Activated T-cell treated with anti-CD3 and anti-CD28 coated beads, Interleukin-2, amount 50 U/mL, for 1 hour (primary cell): ENCODE data around the gene COL10A1.
"Not testable (repeated sequence)": the region's sequence is repeated elsewhere in the genome, so short reads cannot be mapped to it uniquely, and the experiment has no call there.

Experiments used
- DNase-seq: peaks from one replicate; pipeline ENCODE4 v3.0.0-alpha.2; 2020

COL10A1 gene

DNA sequence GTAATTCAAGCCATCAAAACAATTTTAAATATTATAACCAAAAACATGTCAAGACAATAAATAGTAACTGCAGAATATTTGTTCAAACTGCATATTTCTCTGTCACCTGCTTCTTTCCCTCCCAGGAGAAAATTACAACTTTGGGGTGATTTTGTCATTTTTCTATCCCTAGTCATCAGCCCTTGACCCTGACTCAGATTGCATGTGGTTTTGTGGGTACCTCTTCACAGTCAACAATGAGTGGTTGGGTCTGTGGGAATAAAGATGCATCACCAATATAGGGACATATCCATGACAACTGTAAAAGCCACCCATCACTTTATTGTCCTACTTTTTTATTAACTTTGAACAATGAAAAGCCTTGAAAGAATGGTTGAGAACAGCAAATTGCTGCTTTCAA is 7.3 kb downstream of the COL10A1 start:
- no peak for DNase-seq

DNA sequence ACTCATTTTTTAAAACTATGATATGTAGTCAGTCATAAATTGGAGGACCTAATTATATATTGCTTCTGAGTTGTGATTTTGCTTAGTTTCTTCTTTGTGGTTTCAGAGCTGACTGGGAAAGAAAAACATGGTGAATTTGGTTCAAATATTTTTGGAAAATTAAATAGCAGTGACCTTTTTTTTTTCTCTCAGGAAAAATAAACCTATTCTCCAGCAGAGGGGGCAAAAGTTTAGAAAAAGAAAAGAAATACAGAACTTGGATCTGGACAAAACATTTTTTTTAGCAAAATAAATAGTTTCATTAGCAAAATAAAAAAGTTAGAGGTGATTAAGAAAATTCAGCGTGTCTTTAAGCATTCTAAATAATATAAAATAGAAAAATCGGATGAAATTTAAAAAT is 10.2 kb downstream of the COL10A1 start:
- no peak for DNase-seq

DNA sequence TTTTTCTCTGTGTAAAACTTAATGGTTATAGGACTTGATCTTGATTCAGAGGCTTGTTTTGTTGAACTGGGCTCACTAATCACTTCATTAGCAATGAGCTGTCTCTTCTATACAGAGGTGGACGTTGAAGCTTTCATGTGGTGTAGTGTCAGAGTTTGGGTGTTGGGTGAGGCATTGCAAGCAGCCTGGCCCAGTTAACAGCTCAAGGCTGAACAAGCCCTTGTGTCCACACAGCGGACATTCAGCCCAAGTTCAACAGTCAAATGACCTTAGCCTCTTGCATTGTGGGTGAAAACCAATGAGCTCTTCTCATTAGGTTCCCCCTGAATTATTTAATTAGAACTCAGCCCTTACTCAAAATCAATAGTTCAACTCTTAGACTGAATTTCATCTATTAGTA is 12.5 kb downstream of the COL10A1 start:
- DNase-seq = no peak

DNA sequence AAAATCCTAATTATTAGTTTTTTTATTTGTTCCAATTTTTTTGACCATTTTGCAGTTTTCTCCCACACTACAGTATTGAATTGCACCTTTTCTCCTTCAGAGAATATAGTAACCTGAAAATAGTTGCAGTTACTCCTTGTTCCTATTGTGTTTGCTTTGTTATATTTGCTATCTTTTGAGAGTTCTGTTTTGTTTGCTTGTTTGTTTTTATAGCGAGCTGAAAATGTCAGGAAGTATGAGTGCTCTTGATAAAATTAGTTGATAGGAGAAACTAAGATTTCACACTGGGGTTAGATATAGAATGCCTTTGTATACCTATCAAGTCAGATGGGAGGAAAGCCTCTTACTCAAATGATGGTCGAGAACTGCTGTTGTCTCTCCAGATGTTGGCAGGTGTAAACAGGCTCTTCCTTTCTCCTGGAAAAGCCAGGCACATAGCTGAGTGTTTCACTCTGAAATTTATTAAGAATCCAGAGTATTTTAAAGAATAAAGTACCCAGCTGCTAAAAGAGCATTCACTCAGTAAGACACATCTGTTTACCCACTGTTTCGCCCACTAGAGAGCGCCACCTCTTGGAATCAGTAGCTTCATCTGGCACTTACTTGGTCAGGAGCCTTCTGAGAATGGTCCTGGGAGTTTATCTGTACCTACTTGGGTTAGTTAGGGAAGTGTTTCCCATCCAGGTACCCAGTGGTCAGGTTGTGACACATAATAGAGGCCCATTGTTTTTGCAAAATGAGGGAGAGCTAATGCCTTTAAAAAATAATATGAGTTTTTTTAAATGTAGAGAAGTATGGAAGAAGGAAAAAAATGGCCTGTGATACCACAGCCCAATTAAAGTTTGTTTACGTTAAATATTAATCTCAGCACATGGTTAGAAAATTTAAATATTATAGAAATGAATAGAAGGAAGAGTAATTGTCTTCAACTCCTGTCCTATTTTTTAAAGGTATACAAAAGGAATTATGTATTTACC is 14.1 kb downstream of the COL10A1 start:
- DNase-seq = no peak

DNA sequence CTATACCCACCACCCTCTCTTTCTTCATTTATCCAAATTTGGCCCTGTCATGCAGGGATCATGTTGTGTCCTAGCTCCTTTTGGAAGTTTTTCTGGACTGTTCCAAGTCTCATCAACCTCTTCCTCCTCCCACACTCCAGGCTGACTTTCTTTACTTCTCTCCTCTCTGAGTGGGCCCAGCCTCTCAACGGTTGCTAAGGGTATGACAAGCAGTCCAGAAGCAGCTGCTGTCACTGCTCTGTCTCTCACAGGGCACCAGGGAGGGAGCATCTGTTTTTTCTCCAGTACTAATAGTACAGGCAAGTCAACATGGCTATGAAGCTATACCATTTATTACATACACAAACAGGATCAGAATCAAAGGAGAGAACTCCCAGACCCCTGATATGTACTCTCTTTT is 17.1 kb downstream of the COL10A1 start:
- no peak for DNase-seq

GRCh38 chr6:116106146-116106545 is 19.8 kb downstream of the COL10A1 start:
- no peak for DNase-seq

- no peak for DNase-seq
Measured at GRCh38 chr6:116105247-116105646, 20.7 kb downstream of the COL10A1 start.

- DNase-seq = no peak
Measured at GRCh38 chr6:116104636-116105035, 21.3 kb downstream of the COL10A1 start.

DNA sequence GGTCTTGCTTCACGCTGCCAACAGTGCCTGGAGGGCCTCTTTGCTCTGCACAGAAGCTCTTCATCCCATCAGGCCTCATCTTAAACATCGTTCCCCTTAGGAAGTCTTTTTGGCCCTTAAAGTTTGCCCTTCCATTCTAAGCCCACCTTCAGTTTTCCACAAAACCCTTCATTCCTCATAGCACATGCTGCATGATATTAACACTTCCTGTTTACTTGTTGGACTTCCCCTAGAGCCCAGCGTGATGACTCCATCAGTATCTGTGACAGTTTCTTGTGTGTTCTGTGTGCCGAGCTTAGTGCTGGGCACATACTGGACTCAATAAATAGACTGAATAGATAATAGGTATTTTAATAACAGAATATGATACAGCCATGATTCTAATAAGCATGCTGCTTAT is 23.1 kb downstream of the COL10A1 start:
- no peak for DNase-seq

DNA sequence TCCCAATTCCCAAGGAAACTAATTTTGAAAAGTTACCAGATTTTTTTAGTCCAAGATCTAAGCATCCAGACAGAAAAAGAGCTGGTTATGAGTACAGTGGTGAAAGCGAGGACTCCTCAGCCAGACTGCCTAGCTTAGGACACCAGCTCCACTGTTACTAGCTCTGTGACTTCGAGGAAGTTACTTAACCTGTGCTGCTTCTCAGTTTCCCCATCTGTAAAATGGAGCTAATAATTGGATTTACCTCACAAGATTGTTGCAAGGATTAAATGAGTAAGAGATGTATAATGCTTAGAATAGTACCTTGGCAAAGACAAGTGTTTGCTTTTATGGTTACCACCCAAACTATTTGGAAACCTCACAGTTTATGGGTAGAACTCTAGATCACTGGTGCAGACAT is 24.1 kb downstream of the COL10A1 start:
- DNase-seq = no peak

DNA sequence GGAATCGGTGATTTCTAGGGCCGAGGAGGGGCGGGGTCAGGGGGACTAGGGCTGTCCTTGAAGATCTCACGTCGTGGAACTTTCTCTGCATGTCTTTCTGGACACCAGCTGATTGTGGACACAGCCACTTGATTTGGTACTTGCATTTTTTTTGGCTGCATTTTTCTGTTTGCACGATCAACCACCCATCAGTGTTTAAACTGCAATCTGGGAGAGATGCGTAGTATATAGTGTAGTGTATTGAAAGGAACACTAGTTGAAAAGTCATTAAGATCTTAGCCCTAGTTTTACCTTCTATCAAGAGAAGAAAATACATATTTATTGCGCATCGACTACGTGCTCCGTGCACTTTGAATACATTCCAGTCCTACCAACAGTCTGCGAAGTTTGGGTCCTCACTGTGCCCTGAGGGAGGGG is 24.6 kb downstream of the COL10A1 start:
- DNase-seq = no peak

DNA sequence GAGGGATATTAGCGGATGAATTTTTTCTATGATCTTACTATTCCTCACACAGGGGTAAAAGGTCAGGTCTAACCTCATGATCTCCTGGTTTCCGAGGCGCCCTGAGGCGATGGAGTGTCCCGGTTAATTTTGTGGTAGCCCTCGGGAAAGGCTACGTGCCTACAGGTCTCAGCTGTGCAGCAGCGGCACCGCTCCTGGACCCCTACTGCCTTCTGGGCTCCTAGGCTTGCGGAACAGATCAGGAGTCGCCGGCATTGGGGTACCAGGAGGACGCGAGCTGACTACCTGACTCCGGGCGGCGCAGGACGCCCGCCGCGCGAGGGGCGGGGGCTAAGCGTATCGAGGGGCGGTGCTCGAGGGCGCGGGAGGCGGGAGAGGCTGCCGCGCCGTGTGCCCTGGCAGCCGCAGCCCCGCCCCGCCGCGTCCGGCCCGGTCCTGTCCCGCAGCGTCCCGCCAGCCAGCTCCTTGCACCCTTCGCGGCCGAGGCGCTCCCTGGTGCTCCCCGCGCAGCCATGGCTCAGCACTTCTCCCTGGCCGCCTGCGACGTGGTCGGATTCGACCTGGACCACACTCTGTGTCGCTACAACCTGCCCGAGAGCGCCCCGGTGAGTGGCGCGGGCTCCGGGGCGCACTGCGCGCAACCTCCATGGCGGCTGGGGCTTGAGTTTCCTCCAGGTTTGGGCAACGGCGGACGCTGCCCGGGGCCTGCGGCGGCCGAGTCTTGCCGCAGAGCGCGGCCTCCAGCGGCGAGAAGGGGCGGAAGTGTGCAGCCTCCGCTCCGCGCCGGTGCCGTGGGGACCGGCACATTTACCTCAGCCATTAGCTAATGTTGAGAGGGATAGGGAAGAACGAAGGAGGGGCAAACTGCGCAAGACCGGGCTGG is 25.3 kb downstream of the COL10A1 start, which contains the start of gene NT5DC1:
Gene NT5DC1, plus strand, starts transcription at position 435 of the 883 bp plus-strand sequence. Its CDS starts 78 bp downstream, at position 513.
- peak; percentile 90 for DNase-seq

DNA sequence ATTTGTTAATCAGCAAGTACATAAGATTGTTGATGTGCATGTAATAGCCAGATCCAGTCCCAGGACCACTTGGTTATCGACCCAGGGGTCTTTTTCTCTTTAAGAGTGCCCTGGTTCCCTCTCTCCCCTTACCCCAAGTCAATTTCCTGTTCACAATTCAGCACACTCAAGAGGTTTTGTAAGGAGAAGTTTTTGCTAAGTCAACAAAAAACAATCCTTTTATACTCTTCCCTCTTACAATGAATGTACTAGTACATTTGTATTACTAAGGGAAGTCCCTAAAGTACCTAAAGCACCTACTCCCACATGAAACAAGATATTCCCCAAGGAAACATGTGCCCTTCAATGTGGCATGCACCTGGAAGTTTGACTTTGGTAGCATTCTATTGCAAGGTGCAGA is 26.9 kb downstream of the COL10A1 start:
- DNase-seq = no peak

- no peak for DNase-seq
Measured at GRCh38 chr6:116096979-116097816, 28.7 kb downstream of the COL10A1 start.

GRCh38 chr6:116096048-116096759 is 29.7 kb downstream of the COL10A1 start:
- DNase-seq = not testable (repeated sequence)

DNA sequence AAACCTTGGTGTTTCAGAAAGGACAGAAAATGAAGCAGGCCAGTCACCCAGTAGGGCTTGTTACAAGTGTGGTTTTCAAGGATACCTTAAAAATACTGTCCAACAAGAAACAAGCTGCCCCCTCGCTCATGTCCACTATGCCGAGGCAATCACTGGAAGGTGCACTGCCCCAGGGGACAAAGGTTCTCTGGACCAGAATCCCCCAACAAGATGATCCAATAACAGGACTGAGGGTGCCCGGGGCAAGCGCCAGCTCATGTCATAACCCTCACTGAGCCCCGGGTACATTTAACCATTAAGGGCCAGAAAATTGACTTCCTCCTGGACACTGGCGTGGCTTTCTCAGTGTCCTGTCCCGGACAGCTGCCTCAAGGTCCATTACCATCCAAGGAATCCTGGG is 31.9 kb downstream of the COL10A1 start:
- no peak for DNase-seq

GRCh38 chr6:116090251-116090650 is 35.7 kb downstream of the COL10A1 start:
- DNase-seq = no peak

DNA sequence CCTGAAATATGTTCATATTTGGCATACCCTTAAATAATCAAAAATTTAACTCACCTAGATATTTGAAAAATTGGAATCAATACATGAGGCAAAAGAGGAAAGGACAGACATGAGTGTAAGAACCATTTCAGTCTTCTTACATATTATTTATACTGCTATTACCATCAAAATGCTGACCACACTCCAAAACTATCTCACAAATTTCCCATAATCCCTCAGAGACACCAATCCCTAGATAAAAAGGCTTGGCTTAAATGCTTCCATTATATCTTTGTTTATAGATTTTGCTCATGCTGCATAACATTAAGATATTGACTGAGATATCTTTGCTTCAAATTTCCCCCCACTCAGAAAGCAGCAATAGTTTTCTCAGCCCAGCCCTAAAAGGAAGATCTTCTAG is 37.0 kb downstream of the COL10A1 start:
- no peak for DNase-seq

DNA sequence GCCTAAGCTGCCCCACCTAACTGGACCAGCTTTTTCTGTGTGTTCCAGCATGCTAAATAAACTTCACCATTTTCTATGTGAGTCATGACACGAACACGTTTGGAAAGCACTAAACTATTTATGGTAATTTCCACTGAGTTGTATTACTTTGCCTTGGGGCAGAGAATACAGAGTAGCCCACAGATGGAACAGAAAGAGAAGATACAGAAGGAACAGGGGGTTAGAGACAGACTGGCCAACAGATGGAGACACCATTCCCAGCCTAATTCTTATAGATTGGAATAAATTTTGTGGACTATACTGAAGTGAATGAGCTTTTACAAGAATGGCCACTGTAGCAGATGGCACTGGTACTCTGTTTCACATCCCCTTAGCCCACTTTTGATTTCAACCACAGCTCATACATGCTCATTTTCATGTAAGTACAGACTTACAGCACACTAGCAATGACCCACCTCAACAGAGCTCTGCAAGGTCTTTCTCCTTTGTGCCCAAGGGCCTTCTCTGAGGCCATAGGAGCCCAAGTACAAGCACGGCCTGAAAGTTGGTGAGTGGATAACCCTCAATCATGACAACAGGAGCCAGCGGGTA is 38.4 kb downstream of the COL10A1 start:
- DNase-seq = no peak

DNA sequence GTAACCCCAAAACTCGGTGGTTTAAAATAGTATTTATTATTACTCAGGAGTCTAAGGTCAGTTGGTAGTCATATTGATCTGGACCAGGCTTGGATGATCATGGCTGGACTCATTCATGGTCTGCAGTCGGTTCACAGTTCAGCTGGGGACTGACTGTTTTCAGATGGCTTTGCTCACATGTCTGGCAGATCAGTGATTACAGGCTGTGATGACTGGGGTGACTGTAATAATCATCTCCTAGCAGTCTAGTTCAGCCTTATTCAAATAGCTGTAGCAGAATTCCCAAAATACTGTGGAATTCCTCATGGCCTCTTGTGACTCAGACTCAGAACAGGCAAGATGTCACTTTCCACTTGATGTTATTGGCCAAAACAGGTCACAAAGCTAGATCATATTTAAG is 41.6 kb downstream of the COL10A1 start:
- DNase-seq = no peak

DNA sequence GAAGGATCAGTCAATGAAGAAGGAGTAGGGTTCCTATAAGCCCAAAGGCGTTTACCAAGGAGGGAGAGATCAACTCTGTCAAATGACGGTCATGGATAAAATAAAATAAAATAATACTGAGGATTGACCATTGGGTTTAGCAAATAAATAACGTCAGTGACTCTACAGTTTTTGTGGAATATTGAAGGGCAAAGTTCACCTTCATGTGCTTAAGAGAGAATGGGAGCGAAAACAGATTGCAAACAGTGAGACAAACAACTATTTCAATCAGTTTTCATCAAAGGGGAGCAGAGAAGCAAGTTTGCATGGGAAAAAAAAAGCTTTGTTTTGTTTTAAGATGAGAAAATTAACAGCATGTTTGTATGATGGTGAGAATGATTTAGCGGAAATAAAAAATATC is 42.9 kb downstream of the COL10A1 start:
- DNase-seq = no peak

DNA sequence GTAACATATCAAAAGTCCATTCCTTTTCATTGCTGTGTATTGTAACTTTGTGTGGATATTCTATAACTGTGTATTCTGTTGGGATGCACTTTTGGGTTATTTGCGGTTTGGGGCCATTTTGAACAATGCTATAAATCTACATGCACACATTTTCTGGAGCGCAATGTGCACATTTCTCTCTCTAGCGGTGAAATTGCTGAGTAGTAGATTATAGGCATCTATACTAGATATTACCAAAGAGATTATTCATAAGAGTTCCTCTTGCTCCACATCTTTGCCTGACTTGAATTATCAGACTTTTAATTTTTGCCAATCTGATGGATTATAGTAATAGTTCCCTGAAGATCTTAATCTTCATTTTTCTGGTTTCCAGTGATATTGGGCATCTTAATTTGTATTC is 47.0 kb downstream of the COL10A1 start:
- no peak for DNase-seq
